CD4-positive, alpha-beta T cell treated with Interleukin-15 for 4 hours (primary cell): ENCODE results near the gene RAB33A.
"Not testable (repeated sequence)": the region's sequence is repeated elsewhere in the genome, so short reads cannot be mapped to it uniquely, and the experiment has no call there.

Experiments used
- DNase-seq: peaks from one replicate; pipeline ENCODE4 v3.0.0-alpha.2; 2020; ENCODE audit warnings: low spot score

Gene RAB33A

DNA sequence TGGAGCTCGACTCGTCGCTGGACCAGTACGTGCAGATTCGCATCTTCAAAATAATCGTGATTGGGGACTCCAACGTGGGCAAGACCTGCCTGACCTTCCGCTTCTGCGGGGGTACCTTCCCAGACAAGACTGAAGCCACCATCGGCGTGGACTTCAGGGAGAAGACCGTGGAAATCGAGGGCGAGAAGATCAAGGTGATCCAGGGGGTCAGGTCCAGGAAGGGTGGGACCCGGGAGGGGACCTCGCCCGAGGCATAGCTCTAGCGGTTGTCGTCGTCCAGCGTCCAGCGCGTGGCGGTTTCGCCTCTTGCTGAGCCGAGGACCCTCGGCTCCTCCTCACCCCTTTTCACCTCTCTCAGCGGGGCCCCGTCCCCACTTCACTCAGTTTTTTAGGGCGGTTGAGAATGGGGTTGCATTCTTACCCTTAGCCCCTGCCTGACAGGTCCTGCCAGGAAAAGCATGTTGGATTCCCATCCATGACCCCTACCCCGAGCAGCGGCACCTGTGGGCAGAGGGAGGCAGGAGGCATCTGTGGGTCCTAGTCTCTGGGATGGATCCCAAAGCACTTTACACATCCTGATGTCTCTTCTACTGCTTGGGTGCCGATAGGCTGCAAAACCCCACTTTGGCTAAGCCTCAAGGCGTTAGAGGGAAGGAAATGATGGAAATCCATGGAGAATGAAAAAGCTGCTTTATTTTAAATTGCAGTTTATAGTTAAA lies 524 bp downstream of the RAB33A start:
- DNase-seq: no peak

DNA sequence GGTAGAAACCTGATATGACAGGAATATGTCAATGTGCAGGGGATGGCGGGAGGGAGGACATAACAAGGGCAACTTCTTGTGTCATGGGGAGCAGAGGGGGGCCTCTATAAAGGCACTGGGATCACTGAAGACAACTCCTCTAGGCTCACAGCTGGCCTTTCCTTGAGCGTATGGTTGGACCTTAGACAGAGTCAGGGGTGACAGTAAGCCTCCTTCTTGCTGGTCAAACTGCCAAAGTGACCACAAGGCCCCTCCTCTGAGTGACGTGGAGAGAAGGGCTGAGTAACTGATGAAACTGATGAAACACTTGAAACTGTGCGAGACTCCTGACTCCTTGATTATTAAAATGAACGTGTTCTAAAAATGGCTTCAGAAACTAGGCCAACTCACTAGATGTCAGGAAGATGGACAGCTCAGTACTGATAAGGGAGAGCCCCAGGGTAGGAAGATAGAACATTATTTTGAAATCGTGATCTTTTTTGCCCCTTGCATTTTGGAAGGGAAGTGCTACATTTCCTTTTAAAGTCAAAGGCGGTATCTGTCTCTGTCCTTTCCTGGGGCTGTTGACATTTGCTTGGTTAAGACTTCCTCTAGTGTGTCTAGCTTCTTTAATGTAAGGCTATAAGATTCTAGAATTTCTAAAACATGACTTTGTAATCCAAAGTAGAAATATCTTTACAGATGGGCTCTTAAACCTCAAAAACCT lies 1.6 kb downstream of the RAB33A start:
- DNase-seq: peak; percentile 18

DNA sequence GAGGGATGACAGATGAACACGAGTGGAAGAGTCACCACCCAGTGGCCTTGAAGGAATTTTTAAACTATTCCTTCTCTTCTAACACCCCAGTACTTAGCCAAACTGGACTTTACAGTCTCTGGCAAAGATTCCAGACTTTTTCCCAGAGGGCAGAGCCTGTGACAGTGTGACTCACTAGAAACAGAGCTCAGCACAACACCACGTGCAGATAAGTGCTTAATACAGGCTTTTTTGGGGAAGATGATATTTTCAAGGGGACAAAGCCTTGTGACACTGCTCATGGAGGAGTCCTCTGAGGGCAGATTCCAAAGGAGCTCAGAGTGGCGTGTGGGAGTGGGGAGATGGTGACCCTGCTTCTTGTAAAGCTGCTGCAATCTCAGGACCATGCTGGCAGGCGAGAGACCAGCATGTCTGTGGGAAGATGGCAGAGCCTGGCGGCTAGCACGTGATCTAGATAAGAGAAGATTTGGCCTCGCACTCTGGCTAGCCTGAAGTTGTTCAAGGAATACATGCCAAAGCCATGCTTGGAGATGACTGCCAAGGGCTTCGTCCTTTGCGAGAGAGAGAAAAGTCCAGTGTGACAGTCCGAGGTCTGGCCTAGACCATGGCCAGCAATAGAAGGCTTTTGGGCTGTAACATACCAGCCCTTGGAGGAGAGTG lies 2.4 kb downstream of the RAB33A start:
- no peak for DNase-seq

DNA sequence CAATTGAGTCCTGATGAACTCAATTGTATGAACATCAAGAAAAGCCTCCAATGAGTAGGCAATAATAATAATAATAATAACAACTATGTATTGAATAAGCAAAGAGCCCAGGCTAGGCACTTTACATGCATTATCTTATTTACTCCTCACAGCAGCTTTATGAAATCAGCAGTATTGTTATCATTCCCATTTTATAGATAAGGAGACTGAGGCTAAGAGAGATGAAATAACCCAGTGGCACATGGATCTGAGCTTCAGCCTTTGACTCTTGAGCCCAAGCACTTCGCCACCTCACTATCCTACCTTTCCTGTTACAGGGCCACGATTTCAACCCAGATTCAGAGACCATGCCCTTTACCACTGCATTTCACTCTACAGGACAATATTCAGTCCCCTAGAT lies 3.2 kb downstream of the RAB33A start:
- no peak for DNase-seq

DNA sequence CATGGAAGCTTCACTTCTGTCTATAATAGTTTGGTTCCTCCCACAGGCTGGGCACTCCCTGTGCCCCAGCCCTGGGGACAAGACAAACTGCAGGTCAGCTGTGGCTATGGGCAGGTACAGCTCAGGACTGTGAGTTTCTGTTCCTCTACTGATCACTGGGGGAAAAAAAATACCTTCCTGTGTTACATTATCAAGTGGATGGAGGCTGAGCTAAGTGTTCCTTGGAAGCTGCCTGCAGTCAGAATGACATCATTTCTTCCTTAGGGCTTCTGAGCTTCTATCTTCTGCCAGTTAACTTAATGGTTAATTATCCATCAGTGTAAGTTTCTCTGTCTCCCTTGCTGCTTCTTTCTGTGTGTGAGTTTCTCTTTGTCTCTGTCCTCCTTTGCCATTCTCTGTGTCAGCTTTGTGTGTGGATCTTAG lies 4.6 kb downstream of the RAB33A start:
- no peak for DNase-seq

DNA sequence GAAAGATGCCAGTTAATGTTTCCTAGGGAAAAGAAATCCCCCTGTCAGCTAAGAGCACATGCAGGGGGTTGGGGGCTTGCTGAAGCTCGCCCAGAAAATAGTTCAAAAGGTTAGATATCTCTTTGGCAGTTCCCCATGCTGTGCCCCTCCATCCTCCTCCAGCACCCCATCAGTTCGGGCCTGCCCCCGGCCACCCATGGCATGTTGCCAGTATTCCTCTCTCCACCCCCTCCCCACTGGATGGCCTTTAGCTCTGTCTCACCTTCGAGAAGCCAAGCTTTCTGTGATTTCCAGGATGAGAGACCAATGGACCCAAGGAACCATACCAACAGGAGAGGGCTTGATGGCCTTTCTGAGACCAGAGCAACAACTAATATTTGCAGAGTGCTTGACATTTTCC lies 5.2 kb downstream of the RAB33A start:
- DNase-seq: no peak

DNA sequence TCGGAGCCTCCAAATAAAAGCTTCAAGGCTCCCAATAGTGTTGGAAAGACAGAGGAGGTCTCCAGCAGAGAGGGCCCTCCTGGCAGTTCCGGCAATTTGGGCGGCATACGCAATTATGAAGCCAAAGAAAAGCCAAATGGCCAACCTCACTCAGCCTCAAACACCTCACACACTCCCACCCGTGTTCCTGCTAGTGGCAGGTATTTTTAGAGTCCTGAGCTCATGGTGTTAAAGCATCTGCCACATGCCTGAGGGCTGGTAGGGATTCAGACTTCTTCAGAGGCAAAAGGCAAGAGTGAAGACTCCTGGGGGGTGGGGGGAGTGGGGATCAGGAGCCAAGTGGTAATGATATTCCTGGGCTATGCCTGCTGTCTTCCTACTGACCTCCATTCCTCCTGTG lies 7.4 kb downstream of the RAB33A start:
- no peak for DNase-seq

DNA sequence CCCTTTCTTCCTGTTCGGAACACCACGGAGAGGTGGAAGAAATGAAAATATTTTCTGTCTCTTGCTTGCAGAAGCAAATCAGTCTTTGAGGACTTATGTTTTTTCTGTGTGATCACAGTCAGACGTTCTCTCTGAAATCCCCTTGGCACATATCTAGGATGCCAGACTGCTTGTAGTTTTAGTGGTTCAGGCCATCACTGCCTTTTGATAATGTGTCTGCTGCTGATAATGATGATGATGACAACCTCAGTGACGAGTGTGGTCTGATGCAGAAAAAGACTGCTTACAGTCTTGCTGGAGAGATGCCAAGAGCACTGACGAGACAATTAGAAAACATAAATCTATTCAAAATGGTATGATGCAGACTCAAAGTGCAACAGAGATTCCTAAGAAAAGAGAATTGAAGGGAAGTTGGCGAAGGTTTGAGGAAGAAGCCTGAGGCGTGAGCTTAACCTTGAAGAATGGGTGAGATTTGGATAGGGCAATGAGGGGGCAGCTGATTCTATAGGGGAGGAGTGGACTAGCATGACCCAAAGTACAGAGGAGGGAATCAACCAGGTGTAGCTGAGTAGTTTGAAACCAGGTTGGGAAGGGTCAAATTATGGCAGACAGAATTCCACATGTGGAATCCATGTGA lies 7.9 kb downstream of the RAB33A start:
- no peak for DNase-seq

DNA sequence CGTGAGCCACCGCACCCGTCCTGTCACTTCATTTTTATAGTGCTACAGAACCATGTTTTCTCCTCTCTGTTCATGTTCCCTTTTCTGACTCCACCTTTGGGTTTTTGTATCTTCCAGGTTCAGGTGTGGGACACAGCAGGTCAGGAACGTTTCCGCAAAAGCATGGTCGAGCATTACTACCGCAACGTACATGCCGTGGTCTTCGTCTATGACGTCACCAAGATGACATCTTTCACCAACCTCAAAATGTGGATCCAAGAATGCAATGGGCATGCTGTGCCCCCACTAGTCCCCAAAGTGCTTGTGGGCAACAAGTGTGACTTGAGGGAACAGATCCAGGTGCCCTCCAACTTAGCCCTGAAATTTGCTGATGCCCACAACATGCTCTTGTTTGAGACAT lies 12.4 kb downstream of the RAB33A start:
- no peak for DNase-seq

DNA sequence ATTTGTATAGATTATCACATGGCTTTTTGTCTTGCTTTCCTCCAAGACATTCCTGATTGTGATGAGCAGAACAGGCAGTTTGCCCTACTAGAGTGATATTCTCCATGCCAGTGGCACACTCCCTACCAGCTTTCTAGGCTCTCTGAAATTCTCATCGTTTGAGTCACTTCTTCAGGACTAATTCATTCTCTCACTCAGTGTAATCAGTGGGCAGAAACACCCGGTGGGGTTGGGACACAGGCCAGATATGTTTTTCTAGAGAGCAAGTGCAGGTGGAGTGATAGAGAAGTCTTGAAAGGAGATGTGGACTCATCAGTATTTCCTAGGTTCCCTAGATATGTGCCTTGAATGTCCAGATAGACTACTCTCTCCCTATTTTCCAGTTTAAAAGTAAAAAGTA lies 13.1 kb downstream of the RAB33A start:
- DNase-seq: no peak

DNA sequence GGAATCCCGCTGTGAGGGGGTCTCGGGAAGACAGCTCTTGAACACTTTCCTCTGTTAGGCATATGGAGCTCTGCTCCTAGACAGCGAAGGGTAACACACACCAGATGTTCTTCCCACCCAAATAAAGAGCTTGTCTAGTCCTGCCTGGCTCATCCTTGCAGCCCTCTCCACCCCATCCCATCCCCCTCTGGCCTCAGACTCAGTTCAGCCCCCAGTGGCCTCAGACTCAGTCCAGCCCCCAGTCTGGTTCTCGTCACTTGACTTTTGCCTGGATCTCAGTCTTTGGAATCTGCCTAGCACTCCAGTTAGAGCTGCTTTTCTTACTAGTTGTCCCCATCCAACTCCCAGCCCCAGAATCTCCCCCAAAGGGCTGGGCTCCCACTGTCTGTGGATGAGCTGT lies 14.9 kb downstream of the RAB33A start:
- no peak for DNase-seq

DNA sequence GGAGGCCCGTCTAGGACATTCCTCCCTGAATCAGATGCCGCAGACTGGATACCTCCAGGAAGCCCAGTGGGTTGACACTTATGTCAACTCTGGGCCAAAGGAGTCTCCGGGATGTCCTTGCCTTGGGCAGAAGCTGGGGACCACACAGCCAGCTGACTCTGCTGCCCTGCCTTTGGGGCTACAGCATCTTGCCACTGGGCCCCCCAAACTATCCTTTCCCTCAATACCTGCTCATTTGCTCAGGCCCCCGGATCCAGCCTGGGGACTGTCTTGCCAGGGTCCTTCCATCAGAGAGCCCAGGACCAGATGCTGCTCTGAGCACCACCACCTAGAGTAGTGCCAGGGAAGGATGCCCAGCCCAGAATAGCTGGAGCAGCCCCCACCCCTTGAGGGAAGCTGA lies 19.0 kb downstream of the RAB33A start:
- DNase-seq: no peak

DNA sequence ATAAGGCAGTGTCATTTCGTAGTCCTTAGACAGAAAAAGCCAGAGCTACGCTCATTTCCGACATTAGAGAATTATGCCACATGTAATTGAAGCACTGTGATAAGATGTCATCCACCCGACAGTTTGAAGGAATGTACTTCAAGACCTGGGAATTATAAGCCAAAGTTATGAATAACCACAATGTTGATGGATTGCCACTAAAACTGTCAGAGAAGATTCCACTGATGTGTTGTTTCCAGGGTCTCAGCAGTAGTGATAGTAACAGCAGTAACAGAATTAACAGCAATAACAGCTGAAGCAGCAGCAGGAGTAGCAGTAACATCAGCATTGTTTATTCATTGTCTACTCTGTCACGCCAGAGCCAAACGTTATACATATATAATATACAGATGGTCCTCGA lies 24.7 kb downstream of the RAB33A start:
- no peak for DNase-seq

DNA sequence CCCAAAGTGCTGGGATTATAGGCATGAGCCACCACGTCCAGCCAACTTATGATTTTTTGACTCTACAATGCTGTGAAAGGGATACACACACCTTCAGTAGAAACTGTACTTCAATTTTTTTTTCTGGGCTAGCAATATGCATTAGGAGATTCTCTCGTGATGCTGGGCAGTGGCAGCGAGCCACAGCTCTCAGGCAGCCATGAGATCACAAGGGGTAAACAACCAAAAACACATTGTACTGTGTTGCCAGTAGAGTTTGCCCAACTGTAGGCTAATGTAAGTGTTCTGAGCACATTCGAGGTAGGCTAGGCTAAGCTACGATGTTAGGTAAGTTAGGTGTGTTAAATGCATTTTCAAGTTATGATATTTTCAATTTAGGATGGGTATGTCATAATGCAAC lies 25.7 kb downstream of the RAB33A start:
- no peak for DNase-seq

DNA sequence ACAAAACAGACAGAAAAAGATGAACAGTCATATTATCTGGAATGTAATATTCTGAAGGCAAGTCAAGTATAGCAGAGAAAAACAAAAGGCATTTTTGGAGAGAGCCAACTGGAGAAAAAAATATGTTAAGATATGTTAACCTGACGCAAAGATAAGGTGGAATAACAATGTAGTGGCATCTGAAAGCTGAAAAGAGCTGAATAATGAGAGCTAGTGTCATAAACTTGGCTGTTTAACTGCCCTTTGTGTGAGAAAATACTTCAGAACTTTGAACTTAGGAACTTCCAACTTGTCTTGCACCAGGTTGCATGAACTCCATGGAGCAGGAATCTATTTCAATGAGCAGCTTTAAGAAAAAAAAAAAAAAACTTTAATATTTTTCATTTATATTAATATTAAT lies 32.9 kb downstream of the RAB33A start:
- no peak for DNase-seq

DNA sequence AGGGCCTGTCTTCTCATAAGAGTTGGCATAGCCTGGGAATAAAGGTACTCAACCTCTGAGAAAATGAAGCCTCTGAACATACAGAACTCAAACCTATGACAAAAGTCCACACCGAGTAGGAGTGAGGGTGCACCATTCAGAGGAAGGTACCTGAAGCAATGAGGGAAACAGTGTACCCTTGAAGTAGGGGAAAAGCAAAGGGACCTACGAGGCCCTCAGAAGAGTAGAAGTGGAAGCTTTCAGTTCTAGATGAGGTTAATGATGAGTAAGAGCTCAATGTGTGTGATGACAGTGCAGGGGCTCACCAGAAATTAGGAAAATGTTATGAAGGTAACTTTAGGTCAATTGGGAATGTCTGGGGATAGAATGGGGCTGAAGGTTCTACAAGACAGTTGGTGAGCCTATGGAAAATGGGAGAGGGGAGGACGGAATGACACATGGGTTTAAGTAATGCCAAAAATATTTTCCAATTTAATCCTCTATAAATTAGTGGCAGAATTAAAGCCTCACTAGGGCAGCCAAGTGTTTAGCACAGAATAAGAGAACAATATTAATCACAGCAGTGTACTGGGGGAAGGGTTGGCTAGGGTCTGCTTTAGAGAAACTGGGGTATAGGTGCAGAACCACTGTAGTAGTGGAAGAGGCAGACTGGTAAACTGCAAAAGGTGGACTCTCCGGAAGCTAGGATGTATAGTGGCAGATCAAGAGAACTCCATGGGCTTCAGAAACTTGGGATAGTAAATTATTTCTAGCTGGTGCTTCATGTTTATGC lies 39.8 kb downstream of the RAB33A start:
- DNase-seq: no peak

DNA sequence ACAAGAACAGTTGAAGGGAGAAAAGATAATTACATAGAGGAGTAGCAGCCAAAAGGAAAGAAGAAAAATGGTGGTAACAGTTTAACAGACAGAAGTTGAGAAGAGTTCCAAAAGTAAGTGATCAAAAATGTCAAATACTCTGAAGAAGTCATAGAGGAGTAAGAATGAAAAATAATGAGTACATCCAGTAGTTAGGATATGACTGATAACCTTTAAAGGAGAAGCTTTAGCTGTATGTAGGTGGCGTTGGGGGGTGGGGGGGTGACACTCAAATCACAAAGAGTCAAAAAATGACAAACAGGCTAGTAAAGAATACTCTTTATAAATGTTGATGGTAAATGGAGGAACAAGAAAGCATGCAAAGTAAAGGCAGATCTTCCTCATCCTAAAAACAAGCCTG lies 40.6 kb downstream of the RAB33A start:
- DNase-seq: no peak

DNA sequence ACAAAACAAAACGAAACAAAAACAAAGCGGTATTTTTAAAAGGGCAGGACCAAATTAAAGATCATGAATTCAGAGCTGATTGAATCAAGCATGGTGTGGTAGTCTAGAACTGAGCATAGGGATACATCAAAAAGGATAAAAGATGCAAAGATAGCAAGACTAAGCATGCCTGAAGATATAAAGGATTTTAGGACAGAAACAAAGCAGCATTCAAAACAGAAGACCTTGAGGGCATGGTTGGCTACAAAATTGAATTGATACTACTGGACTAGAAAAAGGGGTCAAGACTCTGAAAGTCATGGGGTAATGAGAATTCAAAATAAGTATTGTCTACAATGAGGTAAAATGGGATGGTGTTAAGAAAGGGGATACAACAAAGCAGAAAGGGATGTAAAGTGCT lies 41.6 kb downstream of the RAB33A start:
- no peak for DNase-seq

DNA sequence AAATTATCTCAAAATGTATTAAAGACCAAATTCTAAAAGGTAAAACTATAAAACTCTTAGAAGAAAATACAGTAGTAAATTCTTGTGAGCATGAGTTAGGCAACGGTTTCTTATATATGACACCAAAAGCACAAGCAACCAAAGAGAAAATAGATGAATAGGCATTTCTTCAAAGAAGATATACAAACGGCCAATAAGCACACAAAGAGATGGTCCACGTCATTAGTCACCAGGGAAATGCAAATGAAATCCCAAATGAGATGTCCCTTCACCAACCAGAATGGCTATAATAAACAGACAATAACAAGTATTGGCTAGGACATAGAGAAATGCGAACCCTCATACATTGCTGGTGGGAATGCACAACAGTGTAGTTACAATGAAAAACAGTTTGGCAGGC lies 44.6 kb downstream of the RAB33A start:
- no peak for DNase-seq

DNA sequence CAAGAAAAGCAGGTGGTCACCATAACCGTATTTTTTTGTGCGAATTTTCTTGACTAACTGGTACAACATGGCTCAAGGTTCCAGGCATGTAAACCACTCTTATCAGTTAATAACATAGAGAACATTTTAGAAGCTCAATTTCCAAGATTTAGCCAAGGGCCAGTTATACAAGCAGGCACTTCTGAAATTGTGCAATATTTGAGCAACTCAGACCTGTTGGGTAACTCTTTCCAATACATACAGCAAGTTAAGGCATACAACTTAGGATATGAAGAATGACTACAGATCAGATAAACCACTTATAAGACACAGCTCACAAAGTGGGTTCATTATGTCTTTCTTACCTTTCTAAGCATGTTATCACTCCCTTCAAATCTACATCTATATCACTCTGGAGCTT lies 53.0 kb downstream of the RAB33A start:
- DNase-seq: no peak

DNA sequence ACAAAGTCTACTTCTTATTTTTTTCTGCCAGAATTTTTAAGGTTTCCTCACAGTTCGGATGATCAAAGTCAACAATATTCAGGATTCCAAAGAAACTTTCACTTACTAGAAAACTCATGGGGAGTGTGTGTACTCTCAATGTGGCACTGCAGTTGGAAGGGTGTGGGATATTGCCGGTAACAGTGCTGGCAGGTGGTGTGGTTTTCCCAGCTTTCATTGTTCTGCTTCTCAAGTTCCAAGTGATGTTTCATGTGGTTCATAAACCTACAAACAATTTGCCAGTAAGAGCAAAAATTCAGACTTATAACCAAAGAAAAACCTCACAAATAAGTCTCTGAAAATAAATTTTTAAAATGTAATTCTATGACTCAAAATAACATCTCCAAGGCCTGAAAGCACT lies 57.1 kb downstream of the RAB33A start:
- DNase-seq: no peak

DNA sequence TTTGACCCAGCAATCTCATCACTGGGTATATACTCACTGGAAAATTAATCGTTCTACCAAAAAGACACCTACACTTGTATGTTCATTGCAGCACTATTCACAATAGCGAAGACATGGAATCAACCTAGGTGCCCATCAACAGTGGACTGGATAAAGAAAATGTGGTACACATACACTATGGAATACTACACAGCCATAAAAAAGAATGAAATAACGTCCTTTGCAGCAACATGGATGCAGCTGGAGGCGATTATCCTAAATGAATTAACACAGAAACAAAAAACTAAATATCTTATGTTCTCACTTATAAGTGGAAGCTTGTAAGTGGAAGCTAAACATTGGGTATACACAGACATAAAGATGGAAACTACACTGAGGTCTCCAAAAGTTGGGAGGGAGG lies 59.4 kb downstream of the RAB33A start:
- not testable (repeated sequence) for DNase-seq
